Measurements from ENCODE around the gene TSPYL4.

GRCh38 chr6:116210750-116211425 lies 43.0 kb downstream of the TSPYL4 start:
- no peak for TF ChIP-seq CTCF (IDR thresholded peaks at IDR 0.05)
- TF ChIP-seq POLR2A (IDR thresholded peaks at IDR 0.05) = no peak
